Stimulated activated naive B cell treated with anti-CD40 and anti-IgM and Interleukin-4, amounts not matched to agents 10 μg/mL and 1 μg/mL and 100 μg/mL, for 72 hours (primary cell): ENCODE data around the gene LIN37.

Experiments
- ATAC-seq, 2 donors: fragments of 150-1000 bp; cut with Tn5 transposase; replicated peaks; 2 replicates each; pipeline ENCODE4 v1.10.0; 2021; ENCODE audit warnings: moderate library complexity in 1 of 2
- DNase-seq: peaks from one replicate; pipeline ENCODE4 v3.0.0; 2021
- H3K27ac Mint-ChIP-seq: one replicate; pipeline ENCODE4 v1.8.0; 2022; ENCODE audit warnings: mild to moderate bottlenecking, mixed read lengths
- H3K27me3 Mint-ChIP-seq, 2 donors: one replicate each; pipeline ENCODE4 v1.8.0; 2022; ENCODE audit warnings: mixed read lengths in 2 of 2
- H3K36me3 Mint-ChIP-seq, 2 donors: one replicate each; pipeline ENCODE4 v1.8.0; 2022; ENCODE audit warnings: mixed read lengths in 2 of 2, mild to moderate bottlenecking in 1 of 2
- H3K4me1 Mint-ChIP-seq, 2 donors: one replicate each; pipeline ENCODE4 v1.8.0; 2022; ENCODE audit warnings: mixed read lengths in 2 of 2, mild to moderate bottlenecking in 1 of 2
- H3K4me3 Mint-ChIP-seq, 2 donors: one replicate each; pipeline ENCODE4 v1.8.0; 2022; ENCODE audit warnings: mild to moderate bottlenecking in 2 of 2, mixed read lengths in 2 of 2, moderate library complexity in 1 of 2
- H3K9me3 Mint-ChIP-seq, 2 donors: one replicate each; pipeline ENCODE4 v1.8.0; 2022; ENCODE audit warnings: mixed read lengths in 2 of 2, mild to moderate bottlenecking in 1 of 2

The LIN37 gene

DNA sequence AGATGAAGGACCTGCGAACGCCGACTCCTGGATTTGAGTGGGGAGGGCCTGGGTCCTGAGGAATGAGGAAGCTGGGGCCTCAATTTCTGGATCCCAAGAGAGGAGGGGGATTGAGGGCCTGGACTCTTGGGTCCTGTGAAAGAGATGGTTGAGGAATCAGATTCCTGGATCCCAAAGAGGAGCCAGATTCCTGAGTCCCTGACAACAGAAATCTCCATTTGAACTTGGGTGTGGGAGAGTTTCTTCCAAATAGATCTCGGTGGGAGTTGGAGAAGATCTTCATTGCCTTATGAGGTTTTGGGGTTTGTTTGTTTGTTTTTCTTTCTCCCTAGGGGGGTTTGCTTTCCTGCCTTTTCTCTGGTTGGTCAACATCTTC lies 2.3 kb upstream of the LIN37 start:
- Mint-ChIP-seq H3K36me3 (peaks cover 25 to 33% of the 10 kb centered on the region in 2 donors), H3K27me3 (no peaks in the 10 kb centered on the region), H3K4me3 (peak overlapping the region; percentile 96 to 98), H3K9me3 (peaks cover 0 to 1% of the 10 kb centered on the region in 2 donors), H3K27ac (peak overlapping the region; percentile 100), H3K4me1 (peaks cover 31 to 65% of the 10 kb centered on the region in 2 donors)
- no peak for DNase-seq
- no peak for ATAC-seq

DNA sequence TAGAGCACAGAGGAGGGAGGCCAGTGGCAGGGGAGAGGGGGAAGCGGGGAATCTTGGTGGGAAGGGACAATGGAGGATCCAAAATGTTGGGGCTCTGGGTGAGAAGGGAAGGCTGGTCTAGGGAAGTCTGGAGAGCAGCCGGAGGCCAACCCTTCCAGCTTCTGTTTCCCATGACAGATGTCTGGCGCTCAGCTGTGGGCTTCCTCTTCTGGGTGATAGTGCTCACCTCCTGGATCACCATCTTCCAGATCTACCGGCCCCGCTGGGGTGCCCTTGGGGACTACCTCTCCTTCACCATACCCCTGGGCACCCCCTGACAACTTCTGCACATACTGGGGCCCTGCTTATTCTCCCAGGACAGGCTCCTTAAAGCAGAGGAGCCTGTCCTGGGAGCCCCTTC lies 1.8 kb upstream of the LIN37 start:
- peaks cover 0 to 1% of the 10 kb centered on the region in 2 donors for H3K9me3 Mint-ChIP-seq
- H3K4me1 Mint-ChIP-seq, result peaks cover 31 to 65% of the 10 kb centered on the region in 2 donors
- peaks cover 24 to 32% of the 10 kb centered on the region in 2 donors for H3K36me3 Mint-ChIP-seq
- H3K27me3 Mint-ChIP-seq, result no peaks in the 10 kb centered on the region
- DNase-seq (no peak), ATAC-seq (no peak)
- H3K27ac Mint-ChIP-seq, result peak overlapping the region; percentile 100
- peak overlapping the region; percentile 96 to 98 for H3K4me3 Mint-ChIP-seq

DNA sequence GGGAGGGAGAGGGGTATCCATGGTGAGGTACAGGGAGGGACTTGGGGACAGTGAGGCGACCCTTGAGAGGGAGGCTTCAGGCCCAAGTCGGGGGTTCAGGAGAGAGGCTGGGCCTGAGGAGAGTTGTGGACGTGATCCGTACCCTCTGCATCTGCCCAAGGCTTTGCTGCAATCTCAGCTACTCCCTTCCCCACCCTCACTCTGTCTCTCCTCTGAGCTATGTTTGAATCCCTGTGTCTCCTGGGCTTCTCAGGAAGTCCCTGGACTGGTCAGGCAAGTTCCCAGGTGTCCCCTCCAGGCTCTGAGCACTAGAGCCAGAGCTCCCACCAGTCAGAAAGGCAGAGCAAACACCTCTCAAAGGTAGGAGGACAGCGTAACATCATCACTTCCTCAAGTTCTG lies 1.8 kb downstream of the LIN37 start:
- peaks cover 28 to 41% of the 10 kb centered on the region in 2 donors for H3K36me3 Mint-ChIP-seq
- H3K9me3 Mint-ChIP-seq, result peaks cover 0 to 1% of the 10 kb centered on the region in 2 donors
- H3K4me1 Mint-ChIP-seq, result peaks cover 21 to 44% of the 10 kb centered on the region in 2 donors
- DNase-seq (no peak), ATAC-seq (no peak)
- peaks cover 10 to 12% of the 10 kb centered on the region in 2 donors for H3K27me3 Mint-ChIP-seq
- no peak overlapping the region for H3K27ac Mint-ChIP-seq
- peak overlapping the region in 1 of 2 donors; percentile 11 for H3K4me3 Mint-ChIP-seq

DNA sequence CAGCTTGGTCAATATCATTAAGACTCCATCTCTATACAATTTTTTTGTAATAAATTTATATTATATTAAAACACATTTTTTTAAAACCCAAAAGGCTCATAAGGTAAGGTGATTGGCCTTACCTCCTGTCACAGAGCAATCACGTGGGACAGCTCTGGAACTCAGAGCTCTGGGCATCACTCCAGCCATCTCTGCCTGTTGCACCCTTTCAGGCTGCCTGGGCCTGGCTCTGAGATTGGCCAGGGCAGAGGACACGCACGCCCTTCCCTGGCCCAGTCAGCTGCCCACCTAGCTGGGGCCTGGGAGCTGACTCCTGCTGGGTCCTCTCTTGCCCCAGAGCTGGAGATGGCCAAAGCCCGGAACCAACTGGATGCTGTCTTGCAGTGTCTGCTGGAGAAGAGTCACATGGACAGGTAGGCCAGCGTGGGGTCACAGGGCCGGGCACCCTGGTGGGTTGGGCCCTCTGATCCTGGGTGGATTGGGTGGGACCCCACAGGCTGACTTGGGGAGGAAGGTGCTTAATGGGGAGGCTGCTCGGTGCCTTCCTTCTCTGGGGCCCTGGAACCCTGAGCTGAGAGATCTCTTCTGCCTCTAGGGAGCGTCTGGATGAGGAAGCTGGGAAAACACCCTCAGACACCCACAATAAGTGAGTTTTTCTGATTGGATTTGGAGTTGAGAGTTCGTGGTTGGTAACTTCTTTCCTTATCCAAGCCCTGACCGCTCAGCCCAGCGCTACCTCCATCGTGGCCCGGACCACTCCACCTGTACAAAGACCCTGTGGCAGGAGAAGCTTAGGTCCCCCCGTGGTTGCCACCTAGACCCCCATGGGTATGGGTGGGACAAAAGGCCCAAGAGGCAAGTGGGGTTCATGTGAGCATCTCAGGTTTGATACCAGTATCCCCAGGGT lies 3.7 kb downstream of the LIN37 start:
- Mint-ChIP-seq H3K4me1 (peaks cover 23 to 46% of the 10 kb centered on the region in 2 donors), H3K27ac (no peak overlapping the region)
- no peak for ATAC-seq

DNA sequence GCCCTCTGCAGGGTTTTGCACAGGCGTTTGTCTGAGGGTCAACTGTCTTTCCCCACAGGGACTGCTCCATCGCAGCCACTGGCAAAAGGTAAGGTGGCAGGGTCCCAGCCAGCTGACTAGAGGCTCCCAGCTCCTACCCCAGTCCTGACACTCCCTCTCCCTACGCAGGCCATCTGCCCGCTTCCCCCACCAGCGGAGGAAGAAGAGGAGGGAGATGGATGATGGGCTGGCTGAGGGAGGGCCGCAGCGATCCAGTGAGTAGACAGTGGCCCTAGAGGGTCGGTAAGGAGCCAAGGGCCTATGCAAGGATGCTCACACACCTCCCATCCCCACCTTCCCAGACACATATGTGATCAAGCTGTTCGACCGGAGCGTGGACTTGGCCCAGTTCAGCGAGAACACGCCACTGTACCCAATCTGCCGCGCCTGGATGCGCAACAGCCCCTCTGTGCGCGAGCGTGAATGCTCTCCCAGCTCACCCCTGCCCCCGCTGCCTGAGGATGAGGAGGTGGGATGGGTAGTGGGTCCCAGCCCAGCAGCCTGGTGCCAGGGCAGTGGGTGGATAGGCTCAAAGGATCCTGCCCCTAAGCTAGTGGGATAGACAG lies 4.5 kb downstream of the LIN37 start:
- Mint-ChIP-seq H3K27ac (no peak overlapping the region), H3K9me3 (peaks cover 0 to under 1% of the 10 kb centered on the region in 2 donors), H3K4me1 (peaks cover 24 to 48% of the 10 kb centered on the region in 2 donors), H3K36me3 (peaks cover 34 to 41% of the 10 kb centered on the region in 2 donors), H3K27me3 (peaks cover 20 to 22% of the 10 kb centered on the region in 2 donors), H3K4me3 (no peak overlapping the region)
- DNase-seq (no peak), ATAC-seq (no peak)

More for the DNA sequence above, 3.7 kb downstream of the LIN37 start:
- H3K4me3 Mint-ChIP-seq, result no peak overlapping the region
- DNase-seq, result no peak
- peaks cover 20 to 22% of the 10 kb centered on the region in 2 donors for H3K27me3 Mint-ChIP-seq
- peaks cover 35 to 43% of the 10 kb centered on the region in 2 donors for H3K36me3 Mint-ChIP-seq
- H3K9me3 Mint-ChIP-seq, result peaks cover 0 to 1% of the 10 kb centered on the region in 2 donors

DNA sequence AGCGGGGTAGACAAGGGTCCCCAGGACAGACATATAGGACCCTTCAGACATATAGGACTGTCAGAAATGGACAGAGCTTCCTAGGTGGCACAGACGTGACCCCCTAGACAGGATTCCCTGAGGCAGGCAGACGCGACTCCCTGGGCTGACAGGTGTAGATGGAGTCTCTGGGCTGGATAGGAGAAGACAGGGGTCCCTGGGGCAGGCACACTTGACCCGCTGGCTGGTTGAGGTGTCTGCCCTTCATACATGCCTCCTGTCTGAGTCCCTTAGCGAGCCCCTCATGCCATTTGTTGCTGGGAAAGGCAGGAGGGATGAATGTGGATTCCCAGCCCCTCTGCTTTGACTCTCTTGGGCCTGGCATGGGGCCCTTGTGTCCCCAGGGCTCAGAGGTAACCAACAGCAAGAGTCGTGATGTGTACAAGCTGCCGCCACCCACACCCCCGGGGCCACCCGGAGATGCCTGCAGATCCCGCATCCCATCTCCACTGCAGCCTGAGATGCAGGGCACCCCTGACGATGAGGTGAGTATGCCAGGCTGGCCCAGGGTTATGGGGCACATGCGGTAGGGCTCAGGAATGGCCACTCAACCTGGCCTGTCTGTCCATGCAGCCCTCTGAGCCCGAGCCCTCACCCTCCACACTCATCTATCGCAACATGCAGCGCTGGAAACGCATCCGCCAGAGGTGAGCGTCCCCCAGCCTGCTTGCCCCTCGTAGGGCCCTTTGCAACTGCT lies 5.4 kb downstream of the LIN37 start:
- DNase-seq, result no peak
- no peak for ATAC-seq
- peaks cover 33 to 38% of the 10 kb centered on the region in 2 donors for H3K36me3 Mint-ChIP-seq
- H3K27me3 Mint-ChIP-seq, result peaks cover 20 to 22% of the 10 kb centered on the region in 2 donors
- H3K4me1 Mint-ChIP-seq, result peaks cover 22 to 45% of the 10 kb centered on the region in 2 donors
- no peak overlapping the region for H3K4me3 Mint-ChIP-seq
- H3K9me3 Mint-ChIP-seq, result no peaks in the 10 kb centered on the region
- H3K27ac Mint-ChIP-seq, result no peak overlapping the region

DNA sequence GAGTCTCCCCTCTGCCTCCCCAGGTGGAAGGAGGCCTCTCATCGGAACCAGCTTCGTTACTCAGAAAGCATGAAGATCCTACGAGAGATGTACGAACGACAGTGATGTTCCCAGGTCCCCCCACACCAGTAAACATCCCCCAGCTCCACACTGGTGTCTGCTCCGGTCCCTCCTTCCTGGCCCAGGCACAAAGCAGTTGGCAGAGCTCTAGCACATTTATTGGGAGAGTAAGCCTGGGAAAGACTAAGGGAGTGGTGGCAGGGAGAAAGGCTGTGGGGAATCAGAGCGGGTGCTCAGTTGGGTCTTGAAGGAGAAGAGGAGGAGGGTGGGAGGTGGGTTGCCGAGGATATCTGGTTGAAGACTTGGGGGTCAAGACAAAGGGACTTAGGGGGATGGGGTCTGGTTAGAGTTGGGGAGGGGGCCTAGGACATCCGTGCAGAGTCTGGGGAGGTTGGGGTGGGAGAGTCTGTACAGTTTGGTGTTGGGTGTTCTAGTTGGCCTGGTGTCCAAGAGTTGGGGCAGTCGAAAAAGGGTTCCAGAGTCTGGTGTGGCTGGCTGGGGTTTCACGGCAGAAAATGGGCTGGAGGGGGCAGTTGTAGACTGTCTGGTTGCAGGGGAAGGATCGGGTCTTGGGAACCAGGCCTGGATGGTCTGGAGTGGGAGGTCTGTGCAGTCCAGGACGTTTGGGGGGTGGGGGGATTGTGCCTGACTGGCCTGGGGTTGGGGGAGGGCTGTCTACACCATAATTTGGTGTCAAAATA lies 6.2 kb downstream of the LIN37 start:
- Mint-ChIP-seq H3K27ac (no peak overlapping the region), H3K27me3 (peaks cover 20 to 22% of the 10 kb centered on the region in 2 donors), H3K9me3 (no peaks in the 10 kb centered on the region), H3K4me1 (peaks cover 25 to 45% of the 10 kb centered on the region in 2 donors), H3K36me3 (peaks cover 33 to 43% of the 10 kb centered on the region in 2 donors), H3K4me3 (no peak overlapping the region)
- no peak for ATAC-seq
- DNase-seq, result no peak

DNA sequence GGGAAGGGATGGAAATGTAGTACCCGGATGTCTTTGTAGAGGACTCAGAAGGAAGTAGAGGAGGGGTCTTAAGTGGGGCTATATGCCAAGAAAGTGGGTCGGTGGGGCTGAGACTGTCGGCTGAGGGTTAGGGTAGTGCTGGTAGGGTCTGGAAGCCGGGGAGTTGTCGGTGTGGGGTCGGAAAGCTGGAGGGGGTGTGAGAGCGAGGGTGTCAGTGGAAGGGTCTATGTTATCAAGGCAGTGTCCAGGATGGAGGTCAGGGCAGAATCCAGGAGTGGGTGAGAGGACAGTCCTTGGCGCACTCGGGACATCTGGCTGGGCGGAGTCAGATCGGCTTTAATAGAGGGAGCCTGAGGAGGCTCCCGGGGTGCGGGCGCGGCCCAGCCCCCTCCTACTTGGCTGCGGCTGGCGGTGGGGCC lies 6.8 kb downstream of the LIN37 start:
- peak overlapping the region; percentile 48 to 67 for H3K4me3 Mint-ChIP-seq
- H3K36me3 Mint-ChIP-seq, result peaks cover 33 to 46% of the 10 kb centered on the region in 2 donors
- no peak for DNase-seq
- no peak for ATAC-seq
- H3K9me3 Mint-ChIP-seq, result no peaks in the 10 kb centered on the region
- peaks cover 20 to 22% of the 10 kb centered on the region in 2 donors for H3K27me3 Mint-ChIP-seq
- peaks cover 25 to 42% of the 10 kb centered on the region in 2 donors for H3K4me1 Mint-ChIP-seq
- H3K27ac Mint-ChIP-seq, result no peak overlapping the region

DNA sequence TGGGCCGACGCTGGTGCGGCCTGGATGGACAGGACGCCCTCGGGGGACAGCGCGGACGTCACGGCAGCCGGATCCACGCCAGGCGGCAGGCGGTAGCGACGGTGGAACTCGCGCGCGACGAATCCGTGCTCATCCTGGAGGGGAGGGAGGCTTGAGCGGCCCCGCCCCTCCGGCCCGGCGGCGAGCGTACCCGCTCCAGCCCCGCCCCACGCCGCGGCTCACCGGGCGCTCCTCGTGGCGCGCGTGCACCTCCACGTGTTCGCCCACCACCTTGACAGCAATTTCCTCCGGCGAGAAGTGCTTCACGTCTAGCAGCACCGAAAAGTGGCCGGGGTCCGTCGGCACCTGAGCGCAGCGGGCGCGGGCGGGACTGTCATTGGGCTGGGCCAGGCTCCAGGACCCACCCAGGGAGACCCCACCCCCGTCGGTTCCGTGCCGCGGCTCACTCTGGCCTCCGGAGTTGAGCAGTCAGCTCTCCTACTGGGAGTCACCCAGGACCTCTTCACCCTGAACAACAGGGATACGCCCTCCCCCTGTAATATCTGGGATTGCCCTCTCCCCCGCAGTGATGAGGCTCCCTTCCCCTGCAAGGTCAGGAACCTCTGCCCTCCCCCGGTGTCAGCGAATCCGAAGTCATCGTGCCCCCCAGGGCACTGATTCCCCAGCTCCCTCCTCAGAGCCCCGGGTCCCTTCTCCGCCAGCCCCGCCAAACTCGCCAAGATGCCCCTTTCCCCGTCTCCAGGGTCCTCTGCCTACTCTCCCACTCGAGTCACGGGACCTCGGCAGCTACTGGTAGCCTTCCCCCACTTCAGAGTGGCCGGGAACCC lies 7.4 kb downstream of the LIN37 start:
- Mint-ChIP-seq H3K36me3 (peaks cover 33 to 46% of the 10 kb centered on the region in 2 donors), H3K9me3 (no peaks in the 10 kb centered on the region), H3K27ac (no peak overlapping the region), H3K27me3 (peaks cover 20 to 22% of the 10 kb centered on the region in 2 donors), H3K4me3 (peak overlapping the region; percentile 19 to 66), H3K4me1 (peaks cover 23 to 38% of the 10 kb centered on the region in 2 donors)
- ATAC-seq, result no peak
- no peak for DNase-seq

DNA sequence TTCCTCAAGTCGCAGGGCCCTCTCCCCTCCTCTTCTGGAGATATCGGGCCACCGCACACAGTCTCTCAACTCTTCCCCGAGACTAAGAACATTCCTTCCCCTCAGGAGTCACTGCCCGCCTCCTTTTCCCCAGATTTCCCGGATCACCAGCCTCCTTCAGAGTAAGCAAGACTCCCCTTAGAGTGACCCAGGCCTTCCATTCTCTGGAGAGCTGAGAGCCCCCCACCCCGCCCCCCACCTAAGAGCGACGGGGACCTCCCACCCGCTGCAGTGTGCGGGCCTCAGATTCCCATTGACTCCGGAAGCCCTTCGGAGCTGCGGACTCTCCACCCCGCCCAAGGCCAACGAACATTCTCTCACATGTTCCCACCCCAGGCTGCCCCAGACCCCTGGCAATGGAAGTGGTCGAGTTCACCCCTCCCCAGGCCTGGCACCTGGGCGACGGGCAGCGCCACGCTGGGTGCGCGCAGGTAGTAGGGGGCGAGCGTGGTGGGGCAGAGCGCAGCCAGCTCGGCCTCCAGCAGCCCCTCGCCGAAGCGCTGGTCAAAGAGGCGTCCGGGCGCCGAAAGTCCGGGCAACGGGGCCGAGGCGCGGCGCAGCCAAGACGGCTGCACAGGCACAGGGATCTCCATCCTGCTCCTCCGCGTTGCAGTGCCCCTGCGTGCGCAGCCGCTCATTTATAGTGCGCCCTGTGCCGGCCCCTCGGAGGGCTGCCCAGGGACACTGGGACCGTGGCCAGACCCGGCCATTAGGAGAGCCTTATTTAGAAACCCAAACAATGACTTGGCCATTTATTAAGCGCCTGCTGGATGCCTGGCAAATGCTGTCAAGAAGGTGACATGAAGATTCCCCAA lies 8.2 kb downstream of the LIN37 start, which contains the start of gene HSPB6:
TSS of gene HSPB6 (minus strand) at position 653 of the 854 bp plus-strand sequence. CDS start at position 632, 21 bp downstream.
- peak within 1 kb of the TSS; percentile 97 for H3K27ac Mint-ChIP-seq
- H3K4me1 Mint-ChIP-seq, result peaks cover 23 to 38% of the 10 kb centered on the region in 2 donors
- H3K27me3 Mint-ChIP-seq, result peaks cover 20 to 22% of the 10 kb centered on the region in 2 donors
- H3K36me3 Mint-ChIP-seq, result peaks cover 34 to 46% of the 10 kb centered on the region in 2 donors
- DNase-seq, result no peak
- H3K9me3 Mint-ChIP-seq, result no peaks in the 10 kb centered on the region
- ATAC-seq, result no peak
- peak within 1 kb of the TSS; percentile 91 to 94 for H3K4me3 Mint-ChIP-seq

DNA sequence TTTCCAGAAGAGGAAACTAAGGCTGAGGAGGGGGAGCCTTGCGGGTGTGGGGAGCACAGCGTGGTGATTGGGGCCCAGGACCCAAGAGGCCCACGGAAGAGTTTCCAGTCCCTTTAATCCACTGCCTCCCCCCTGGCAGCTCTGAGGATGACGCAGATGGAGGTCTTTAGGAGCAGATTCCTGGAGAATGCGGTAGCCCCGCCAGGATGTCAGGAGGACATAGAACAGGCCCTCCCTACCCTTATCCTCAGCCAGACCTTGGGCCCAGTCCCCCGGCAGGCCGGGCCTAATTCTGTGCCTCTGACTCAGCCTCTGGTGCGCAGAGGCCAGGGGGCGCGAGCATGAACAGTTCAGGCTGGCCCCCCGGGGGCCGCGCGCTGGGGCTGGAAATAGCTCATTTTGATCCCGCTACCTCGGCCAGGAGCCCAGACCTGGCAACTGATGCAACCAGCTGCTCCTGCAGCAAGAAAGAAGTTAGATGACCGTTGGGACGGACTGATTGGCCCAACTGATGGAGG lies 8.9 kb downstream of the LIN37 start:
- Mint-ChIP-seq H3K9me3 (no peaks in the 10 kb centered on the region), H3K4me1 (peaks cover 23 to 38% of the 10 kb centered on the region in 2 donors), H3K36me3 (peaks cover 37 to 47% of the 10 kb centered on the region in 2 donors), H3K27ac (peak overlapping the region; percentile 77), H3K4me3 (peak overlapping the region; percentile 91 to 94), H3K27me3 (peaks cover 20 to 22% of the 10 kb centered on the region in 2 donors)
- no peak for DNase-seq
- peak in 1 of 2 donors; percentile 9 for ATAC-seq
